ENCODE data around the gene TMEM222.

Gene TMEM222

GRCh38 chr1:27306892-27307761 lies 14.8 kb upstream of the TMEM222 start:
- DNase-seq (ENCODE audit: low read depth in 2 of 2): no peak

DNA sequence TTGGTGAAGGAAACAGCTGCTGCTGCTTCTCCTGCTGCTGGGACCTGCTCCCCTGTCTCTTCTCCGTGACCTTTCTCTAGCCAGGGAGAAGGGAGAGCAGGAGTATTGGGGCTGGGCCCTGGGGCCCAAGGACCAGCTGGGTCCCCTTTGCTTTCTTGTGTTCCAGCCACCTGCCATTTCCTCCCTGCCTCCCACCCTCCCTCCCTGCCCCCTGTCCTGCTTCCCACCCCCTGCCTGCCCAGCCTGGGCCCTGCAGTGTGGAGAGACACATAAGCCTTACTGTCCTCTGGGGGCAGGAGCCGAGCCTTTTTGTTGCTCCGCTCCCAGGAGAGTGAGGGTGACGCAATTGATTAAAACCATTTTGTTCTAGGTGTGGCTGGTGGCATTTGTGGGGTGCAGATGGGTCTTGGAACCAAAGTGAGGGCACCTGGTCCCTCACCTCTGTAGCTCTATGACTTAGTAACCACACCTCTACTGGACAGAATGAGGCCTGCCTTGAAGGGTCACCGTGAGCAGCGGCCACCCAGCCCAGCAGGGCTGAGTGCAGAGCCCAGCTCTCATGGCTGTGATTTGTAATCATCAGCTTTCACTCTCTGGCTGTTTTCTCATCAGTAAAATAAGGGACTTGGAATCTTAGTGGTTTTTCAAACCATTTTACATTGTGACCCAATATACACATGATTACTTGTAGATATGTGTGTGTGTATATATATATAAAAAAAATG lies 13.9 kb upstream of the TMEM222 start:
- no peak for DNase-seq (ENCODE audit: low read depth in 2 of 2)

DNA sequence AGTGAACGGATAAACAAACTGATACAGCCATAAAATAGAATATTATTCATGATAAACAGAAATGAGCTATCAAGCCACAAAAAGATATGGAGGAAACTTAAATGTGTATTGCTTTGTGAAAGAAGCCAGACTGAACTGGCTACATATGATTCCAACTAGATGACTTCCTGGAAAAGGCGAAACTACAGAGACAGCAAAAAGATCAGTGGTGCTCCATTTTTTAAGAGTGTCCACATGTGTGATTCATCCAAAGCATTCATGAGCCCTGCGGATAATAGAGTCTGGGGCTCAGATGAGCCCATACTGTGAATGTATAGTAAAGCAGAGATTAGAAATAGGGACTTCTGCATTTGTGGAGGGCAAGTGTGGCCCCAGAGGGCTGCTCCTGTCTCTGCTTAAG lies 7.8 kb upstream of the TMEM222 start:
- DNase-seq (ENCODE audit: low read depth in 2 of 2): no peak

- DNase-seq (ENCODE audit: low read depth in 2 of 2): no peak
Observed at GRCh38 chr1:27314737-27315136, 7.2 kb upstream of the TMEM222 start.

GRCh38 chr1:27316860-27317259 lies 5.1 kb upstream of the TMEM222 start:
- DNase-seq (ENCODE audit: low read depth in 2 of 2): no peak

- no peak for DNase-seq (ENCODE audit: low read depth in 2 of 2)
Observed at GRCh38 chr1:27318136-27318535, 3.8 kb upstream of the TMEM222 start.

DNA sequence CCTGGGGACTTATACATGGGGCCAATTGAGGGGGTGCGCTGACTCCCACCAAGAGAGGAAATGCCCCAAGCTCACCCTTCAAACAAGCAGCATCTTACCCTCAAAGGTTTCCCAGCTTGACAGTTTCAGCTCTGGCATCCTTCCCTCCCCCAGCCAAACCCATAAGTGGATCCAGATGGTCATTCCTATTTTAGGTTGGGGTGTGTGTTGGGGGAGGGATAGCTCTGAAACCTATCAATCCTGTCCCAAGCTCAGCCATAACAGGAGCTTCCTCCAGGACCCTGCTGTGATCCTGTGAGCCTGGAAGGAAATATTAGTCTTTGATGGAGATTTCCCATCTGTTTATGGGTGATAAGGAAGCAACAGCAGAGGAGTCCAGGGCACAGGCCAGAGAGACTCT lies 3.4 kb upstream of the TMEM222 start:
- DNase-seq (ENCODE audit: low read depth in 2 of 2): no peak

DNA sequence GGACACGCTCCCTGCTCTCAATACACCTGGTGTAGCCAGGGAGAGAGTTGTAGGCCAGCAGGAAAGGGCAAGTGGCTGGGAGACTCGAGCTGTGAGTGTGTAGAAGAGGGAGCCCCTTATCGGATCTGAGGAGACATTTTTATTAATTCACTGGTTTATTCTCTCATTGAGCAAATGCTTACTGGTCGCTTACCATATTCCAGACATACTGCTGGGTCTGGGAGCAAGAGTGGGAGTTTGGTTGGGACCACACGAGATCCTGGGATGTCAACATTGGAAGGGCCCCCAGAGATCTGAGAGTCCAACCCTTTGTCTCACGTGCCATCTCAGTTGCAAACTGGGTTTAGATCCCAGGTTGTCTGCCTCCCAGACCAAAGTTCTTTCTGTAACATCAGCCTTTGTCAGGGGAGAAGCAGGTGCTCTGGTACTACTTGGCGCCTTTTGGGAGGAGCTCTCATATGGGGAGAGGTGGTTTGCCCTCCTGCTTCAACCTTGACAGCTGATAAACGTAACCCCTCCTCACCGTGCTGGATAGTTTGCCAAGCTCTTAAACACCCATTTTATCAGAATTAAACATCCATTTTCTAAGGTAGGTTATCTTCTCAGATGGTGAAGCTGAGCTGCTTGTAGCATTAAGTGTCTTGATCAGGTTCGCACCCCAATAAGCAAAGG lies 742 bp downstream of the TMEM222 start:
- no peak for DNase-seq (ENCODE audit: low read depth in 2 of 2)

- DNase-seq (ENCODE audit: low read depth in 2 of 2): no peak
Observed at GRCh38 chr1:27325286-27325685, 3.3 kb downstream of the TMEM222 start.

DNA sequence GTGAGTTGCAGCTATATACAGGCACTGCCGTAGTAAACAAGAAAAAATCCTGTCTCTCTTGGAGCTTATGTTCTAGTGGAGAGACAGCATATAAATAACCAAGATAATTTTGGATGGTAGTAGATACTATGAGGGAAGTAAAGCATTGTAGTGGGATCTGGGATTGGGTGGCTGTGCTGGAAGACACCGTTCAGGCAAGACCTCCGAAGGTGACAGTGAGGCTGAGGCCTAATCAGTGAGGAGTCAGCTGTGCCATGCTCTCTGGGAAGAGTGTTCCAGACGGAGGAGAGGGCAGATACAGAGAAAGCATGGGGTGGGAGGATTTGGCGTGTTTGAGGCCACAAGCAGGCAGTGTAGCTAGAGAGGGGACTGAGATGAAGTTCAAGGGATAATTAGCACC lies 6.0 kb downstream of the TMEM222 start:
- no peak for DNase-seq (ENCODE audit: low read depth in 2 of 2)

DNA sequence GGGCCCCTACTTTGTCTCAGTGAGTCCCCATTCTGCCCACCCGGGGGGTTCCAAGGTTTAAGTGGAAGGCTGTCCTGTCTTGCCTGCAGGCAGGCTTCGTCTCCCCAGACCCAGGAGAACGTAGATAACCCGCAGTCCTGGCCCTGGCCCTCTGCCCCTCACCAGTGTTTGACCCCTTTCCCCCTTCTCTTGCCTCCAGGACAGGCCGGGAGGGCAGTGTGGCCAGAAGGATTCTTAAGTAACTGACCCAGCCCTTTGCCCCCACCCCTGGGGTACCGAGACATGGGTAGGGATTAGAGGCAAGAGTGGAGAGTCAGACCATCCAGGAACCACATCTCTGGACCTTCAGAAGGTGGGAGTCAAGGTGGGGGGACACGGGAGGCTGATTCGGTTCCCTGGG lies 8.8 kb downstream of the TMEM222 start:
- DNase-seq (ENCODE audit: low read depth in 2 of 2): no peak

GRCh38 chr1:27331426-27331825 lies 9.5 kb downstream of the TMEM222 start:
- no peak for DNase-seq (ENCODE audit: low read depth in 2 of 2)

GRCh38 chr1:27331922-27332321 lies 10.0 kb downstream of the TMEM222 start:
- no peak for DNase-seq (ENCODE audit: low read depth in 2 of 2)

DNA sequence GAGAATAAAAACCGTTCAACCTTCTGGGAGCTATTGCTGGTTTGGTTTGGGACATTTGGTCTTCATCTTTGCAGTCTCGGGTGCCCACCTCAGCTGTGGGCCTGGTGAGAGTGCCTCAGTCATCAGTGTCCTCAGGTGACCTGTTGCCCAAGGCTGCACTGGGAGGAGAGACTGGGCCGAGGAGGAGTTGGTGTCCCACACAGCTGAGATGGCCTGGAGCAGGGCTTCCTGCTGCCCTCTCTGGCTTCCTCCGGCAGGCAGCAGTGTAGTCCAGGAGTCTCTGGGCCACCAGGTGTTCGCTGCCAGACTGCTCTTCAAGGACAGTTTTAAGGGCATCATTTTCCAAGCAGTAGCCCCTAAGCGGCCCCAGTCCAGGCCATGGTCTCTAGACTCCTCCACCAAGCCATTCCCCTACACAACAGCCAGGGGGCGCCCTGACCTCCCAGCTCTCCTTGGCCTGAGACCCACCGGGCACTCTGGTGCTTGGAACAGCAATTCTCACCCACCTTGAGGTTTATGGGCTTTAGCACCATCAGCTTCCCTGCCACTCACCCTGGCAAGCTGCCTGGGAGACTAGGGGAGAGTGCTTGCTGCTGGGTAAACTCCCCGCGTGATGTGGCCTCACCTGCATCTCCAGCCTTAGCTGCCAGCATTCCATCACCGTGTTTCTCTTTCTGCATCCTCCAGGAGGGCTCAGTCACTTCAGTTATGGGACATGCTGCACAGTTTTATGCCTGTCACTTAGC lies 10.7 kb downstream of the TMEM222 start:
- DNase-seq (ENCODE audit: low read depth in 2 of 2): no peak

GRCh38 chr1:27333717-27334279 lies 11.8 kb downstream of the TMEM222 start:
- DNase-seq (ENCODE audit: low read depth in 2 of 2): no peak

GRCh38 chr1:27335506-27336422 lies 13.8 kb downstream of the TMEM222 start:
- DNase-seq (ENCODE audit: low read depth in 2 of 2): no peak

DNA sequence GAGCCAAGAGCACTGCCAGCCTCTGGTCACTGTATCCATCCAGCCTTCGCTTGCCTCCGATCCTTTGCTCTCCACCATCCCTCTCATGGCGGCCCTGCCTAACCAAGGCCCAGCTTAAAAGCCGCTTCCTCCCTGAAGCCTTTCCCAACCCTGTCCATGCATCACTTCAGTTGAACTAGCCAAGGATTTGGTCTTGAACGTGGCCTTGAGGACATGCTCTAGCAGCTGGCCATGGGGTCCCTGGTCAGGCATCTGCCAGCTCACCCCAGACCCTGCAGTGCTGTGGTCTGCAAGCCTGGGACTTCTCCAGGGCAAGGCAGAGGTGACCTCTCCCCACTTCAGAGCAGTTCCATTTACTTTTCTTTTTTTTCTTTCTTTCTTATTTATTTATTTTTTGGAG lies 14.8 kb downstream of the TMEM222 start:
- DNase-seq (ENCODE audit: low read depth in 2 of 2): no peak

DNA sequence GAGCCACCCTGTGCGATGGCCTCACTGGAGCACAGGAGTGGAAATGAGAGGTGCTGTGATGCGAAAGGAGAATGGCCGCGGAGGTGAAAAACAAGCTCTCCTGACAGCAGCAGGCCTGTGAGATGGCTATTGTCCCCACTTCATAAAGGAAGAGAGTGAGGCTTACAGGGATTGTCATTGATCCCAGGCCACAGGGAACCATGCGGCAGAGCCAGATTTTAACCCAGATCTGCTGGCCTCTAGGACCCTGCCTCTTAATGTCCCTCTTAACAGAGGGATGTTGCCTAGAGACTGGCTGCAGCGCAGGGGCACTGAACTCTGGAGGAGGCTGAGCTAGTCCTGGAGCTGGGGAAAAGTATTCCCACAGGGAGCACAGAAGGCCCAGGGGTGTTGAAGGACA lies 16.8 kb downstream of the TMEM222 start:
- DNase-seq (ENCODE audit: low read depth in 2 of 2): no peak

DNA sequence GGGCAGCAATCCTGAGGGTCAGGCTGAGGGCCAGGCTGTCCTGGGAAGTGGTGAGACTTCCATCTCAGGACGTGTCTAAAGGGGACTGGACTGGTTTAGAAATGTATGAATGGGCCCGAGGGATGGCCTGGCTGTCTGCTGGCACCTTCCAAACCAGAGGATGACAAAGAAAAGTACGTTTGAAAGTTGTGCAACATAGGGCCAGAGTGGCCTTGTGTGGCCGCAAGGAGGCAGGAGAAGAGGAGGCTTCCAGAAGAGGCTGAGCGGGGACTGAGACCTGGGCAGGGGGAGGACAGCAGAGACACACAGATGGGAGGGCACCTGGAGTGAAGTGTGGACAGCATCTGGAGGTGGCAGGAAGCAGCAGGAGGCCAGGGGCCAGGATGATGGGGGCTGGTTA lies 17.2 kb downstream of the TMEM222 start:
- DNase-seq (ENCODE audit: low read depth in 2 of 2): no peak

DNA sequence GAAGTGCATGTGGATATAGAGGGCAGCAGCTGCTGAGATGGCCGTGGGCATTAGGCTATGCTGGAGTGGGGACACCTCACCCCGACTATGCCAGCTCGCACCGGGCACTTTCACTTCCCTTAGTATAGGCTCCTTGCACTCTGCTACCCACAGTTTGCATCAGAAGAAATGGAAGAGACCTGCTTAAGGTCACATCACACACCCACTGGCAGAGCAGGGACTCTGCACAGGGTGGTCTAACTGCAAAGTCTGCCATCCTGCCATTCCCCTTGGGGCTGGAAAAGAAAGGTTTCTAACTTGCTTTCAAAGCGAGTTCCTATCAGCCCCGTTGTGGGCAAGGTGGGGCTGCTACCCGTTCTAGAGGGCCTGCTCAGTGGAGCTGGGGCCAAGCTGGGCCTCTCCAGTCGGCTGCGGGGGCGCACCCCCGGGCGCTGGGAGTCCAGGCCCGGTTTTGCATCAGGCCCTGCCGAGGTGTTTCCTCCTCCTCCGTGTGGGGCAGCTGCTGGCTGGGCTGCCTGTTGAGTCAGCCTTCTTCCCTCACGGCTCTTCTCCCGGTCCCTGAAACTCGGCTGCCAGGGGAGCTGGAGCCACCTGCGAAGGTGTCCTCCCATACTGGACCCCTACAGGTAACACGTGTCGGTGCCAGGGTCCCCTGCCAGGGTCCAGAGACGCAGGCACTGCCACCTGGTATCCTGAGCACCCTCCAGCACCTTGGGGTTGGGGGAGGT lies 19.7 kb downstream of the TMEM222 start, which contains the start of gene SYTL1:
Gene SYTL1 (plus strand): TSS at position 498 of the 728 bp plus-strand sequence. CDS start 3,313 bp downstream, outside the sequence.
- no peak for DNase-seq (ENCODE audit: low read depth in 2 of 2)
